Suppressor macrophage treated with lipopolysaccharide for 4 hours (primary cell): ENCODE measurements around the gene EPHA2.

Experiments
- DNase-seq: peaks from one replicate; pipeline ENCODE4 v3.0.0-alpha.2; 2020

EPHA2 gene

DNA sequence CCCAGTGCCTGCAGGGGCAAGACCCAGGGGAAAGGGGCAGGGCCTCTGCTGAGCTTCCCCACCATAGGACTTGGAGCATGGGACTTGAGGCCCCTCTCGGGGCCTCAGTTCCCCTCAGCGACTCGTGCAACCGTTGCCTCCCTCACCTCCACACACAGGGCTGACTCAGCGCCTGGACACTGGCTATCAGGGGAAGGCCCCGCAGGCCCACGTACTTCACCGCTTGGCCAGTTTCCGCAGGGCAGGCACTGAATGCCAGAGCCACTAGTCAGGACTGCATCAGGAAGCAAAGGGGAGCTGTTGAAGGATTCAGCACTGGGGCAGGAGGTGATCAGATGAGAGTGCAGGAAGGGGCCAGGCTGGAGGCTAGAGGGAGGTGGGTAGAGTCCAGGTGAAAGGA, 66.9 kb downstream of the EPHA2 start:
- DNase-seq = no peak

DNA sequence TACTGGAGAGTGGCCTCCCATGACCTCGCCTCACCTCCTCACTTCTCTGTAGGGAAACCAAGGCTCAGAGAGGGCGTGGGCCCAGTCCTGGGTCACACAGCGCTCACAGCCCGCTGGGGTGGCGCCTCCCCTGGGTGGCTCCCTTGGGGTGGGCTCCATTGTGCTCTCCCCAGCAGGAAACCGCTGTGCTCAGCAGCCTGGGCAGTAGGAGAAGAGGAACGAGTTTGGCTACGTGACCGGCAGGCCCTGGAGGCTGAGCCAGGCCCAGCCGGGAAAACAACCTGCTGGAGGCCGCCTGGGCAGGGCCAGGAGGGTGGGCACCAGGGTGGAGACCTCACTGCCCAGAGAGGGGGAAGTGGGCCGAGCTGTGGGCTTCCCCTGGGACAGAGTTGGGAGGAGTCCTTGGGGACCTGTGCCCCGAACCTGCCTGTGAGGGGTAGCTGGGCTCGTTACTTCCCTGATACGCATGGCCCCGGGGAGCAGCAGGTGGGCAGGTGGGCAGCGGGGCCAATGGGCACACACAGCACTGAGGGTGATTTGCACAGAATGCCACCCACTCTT, 67.4 kb downstream of the EPHA2 start:
- no peak for DNase-seq

GRCh38 chr1:16087733-16088132, 68.1 kb downstream of the EPHA2 start:
- no peak for DNase-seq

GRCh38 chr1:16085522-16085921, 70.3 kb downstream of the EPHA2 start:
- DNase-seq = peak; percentile 14

- DNase-seq = no peak
Observed at GRCh38 chr1:16083486-16083885, 72.4 kb downstream of the EPHA2 start.

GRCh38 chr1:16082283-16083038, 73.4 kb downstream of the EPHA2 start:
- peak; percentile 79 for DNase-seq

- DNase-seq = no peak
Observed at GRCh38 chr1:16081636-16082035, 74.2 kb downstream of the EPHA2 start.

DNA sequence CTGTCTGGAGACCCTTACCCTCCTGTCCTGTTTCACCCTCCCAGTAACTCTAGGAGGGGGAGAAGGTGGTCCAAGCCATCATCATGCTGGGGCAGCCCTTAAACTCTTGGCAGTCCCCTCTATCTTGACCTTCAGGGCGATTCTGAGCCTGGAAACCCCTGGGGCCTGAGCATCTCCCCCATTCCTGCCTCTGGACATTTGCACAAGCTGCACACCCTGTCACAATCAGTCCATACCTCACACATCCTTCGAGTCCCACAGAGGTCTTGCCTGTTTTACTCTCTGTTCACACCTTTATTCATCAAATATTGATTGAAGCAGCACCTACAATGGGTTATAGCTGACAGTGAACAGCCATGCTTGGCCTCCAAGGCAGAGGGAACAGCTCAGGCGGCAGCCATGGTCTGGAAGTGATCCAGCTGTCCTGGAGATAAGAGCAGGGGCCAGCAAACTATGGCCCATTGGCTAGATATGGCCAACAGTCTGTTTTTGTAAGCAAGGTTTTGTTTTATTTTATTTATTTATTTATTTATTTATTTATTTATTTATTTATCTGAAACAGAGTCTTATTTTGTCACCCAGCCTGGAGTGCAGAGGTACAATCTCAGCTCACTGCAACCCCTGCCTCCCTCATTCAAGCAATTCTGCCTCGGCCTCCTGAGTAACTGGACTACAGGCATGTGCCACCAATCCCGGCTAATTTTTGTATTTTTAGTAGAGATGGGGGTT, 75.3 kb downstream of the EPHA2 start:
- DNase-seq = no peak

GRCh38 chr1:16078925-16079656, 76.8 kb downstream of the EPHA2 start:
- DNase-seq = peak; percentile 69

- no peak for DNase-seq
Observed at GRCh38 chr1:16077406-16078245, 78.2 kb downstream of the EPHA2 start.

DNA sequence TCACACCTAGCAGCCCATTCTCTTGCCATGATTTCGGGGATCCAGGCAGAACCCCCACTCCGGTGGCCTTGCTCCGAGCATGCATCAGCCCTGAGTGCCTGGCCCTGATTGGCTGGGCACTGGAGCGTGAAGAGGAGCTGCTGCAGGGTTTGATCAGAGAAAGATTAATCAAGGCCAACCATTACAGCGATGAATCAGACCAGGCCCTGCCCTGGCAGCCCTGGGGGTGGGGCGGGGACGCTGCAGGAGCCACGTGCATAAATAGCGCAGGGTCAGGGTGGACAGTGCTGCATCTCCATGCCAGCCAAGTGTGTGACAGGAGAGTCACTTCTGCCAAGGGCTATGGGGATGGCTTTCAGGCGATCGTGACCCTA, 79.0 kb downstream of the EPHA2 start:
- no peak for DNase-seq

GRCh38 chr1:16076031-16076864, 79.6 kb downstream of the EPHA2 start:
- DNase-seq = no peak

DNA sequence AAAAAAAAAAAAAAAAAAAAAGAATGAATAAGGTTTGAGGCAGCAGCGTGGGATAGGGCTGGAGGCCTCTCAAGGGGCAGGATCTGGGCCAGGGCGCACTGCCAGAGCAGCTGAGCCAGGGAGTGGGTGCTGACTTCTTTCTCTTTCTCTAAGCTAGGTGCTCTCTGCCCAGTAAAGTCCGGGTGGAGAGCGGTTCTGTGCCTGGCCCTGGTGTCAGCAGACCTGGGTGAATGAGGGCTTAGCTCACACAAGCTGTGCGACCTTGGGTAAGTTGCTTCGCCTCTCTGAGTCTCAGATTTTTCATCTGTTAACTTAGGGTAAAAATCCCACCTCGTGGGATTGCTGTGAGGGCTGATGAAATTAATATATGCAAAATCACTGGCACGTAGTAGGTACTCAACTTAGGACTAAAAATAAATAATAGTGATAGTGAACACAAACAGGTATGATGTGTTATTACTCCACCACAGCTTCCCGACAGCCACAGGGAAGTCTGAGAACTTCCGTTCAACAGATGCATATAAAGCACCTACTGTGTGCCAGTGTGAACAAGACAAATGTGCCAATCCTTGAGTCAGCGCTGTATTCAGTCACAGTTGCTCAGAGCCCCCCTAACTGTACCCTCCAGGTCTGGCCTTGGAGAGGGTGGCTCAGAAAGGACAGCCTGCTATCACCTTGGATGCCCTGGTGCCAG, 80.4 kb downstream of the EPHA2 start:
- DNase-seq = no peak
